Neural progenitor cell (in vitro differentiated cells): ENCODE results near the gene HECTD2. TPM values are rescaled to one million over a fixed set of nuclear protein-coding genes. Genes with fewer than 3 reads are reported as not detected.

Experiments
- DNase-seq: peaks from one replicate; pipeline ENCODE4 v3.0.0-alpha.2; 2016; ENCODE audit warnings: low spot score
- H2AFZ ChIP-seq: fragments of 200-600 bp; sonication (generic); replicated peaks from 2 replicates; pipeline ENCODE4 v1.6.1; 2016; ENCODE audit warnings: antibody characterized with exemption
- H3F3A ChIP-seq: fragments of 200-600 bp; sonication (generic); 2 replicates; pipeline ENCODE4 v1.6.1; 2016; ENCODE audit warnings: antibody characterized with exemption, low read depth
- H3K27ac ChIP-seq: fragments of 200-600 bp; sonication (generic); 2 replicates; pipeline ENCODE4 v1.5.1; 2016; ENCODE audit warnings: mild to moderate bottlenecking
- H3K27me3 ChIP-seq: fragments of 200-600 bp; sonication (generic); 2 replicates; pipeline ENCODE4 v1.6.1; 2016; ENCODE audit warnings: mild to moderate bottlenecking, moderate library complexity
- H3K36me3 ChIP-seq: fragments of 200-600 bp; sonication (generic); 2 replicates; pipeline ENCODE4 v1.5.1; 2016
- H3K4me1 ChIP-seq: fragments of 200-600 bp; sonication (generic); 2 replicates; pipeline ENCODE4 v1.6.1; 2016; ENCODE audit warnings: mixed run types
- H3K4me2 ChIP-seq: fragments of 200-600 bp; sonication (generic); 2 replicates; pipeline ENCODE4 v1.6.1; 2016
- H3K4me3 ChIP-seq: fragments of 200-600 bp; sonication (generic); 2 replicates; pipeline ENCODE4 v1.5.1; 2016
- H3K79me2 ChIP-seq: fragments of 200-600 bp; sonication (generic); 2 replicates; pipeline ENCODE4 v1.6.1; 2016; ENCODE audit warnings: low read depth
- H3K9ac ChIP-seq: fragments of 200-600 bp; sonication (generic); 2 replicates; pipeline ENCODE4 v1.6.1; 2016
- H3K9me3 ChIP-seq: fragments of 200-600 bp; sonication (generic); 2 replicates; pipeline ENCODE4 v1.5.1; 2016; ENCODE audit warnings: low read depth
- H4K20me1 ChIP-seq: fragments of 200-600 bp; sonication (generic); 2 replicates; pipeline ENCODE4 v1.6.1; 2016; ENCODE audit warnings: low read depth
- H3K27ac Mint-ChIP-seq: 3 replicates; pipeline ENCODE4 v1.8.0; 2021; ENCODE audit warnings: mixed read lengths
- H3K27me3 Mint-ChIP-seq: 2 replicates; pipeline ENCODE4 v1.8.0; 2022; ENCODE audit warnings: low read depth, mild to moderate bottlenecking, inconsistent platforms, moderate library complexity, mixed read lengths; ENCODE audit not compliant: insufficient read depth
- H3K36me3 Mint-ChIP-seq: 3 replicates; pipeline ENCODE4 v1.8.0; 2021; ENCODE audit warnings: mixed read lengths
- H3K4me1 Mint-ChIP-seq: 3 replicates; pipeline ENCODE4 v1.8.0; 2021; ENCODE audit warnings: mixed read lengths
- H3K4me3 Mint-ChIP-seq: 3 replicates; pipeline ENCODE4 v1.8.0; 2021; ENCODE audit warnings: mild to moderate bottlenecking, moderate library complexity, mixed read lengths
- H3K9me3 Mint-ChIP-seq: 3 replicates; pipeline ENCODE4 v1.8.0; 2020; ENCODE audit warnings: mixed read lengths
- CTCF ChIP-seq: fragments of 200-600 bp; sonication (generic); IDR thresholded peaks from 2 replicates; pipeline ENCODE4 v1.5.1; 2017; ENCODE audit warnings: antibody characterized with exemption, mild to moderate bottlenecking
- EZH2 ChIP-seq: fragments of 200-600 bp; sonication (generic); IDR thresholded peaks from 2 replicates; pipeline ENCODE4 v1.6.1; 2017; ENCODE audit warnings: antibody characterized with exemption, mild to moderate bottlenecking, moderate library complexity
- EZH2phosphoT487 ChIP-seq: fragments of 200-600 bp; sonication (generic); IDR thresholded peaks from 2 replicates; pipeline ENCODE4 v1.6.1; 2017; ENCODE audit warnings: antibody characterized with exemption
- total RNA-seq: library from RNA; depleted of rRNA; stranded (reverse); fragments of >200 nt; gene quantifications from 2 replicates; pipeline ENCODE4 v1.2.3, GENCODE V29; 2015; ENCODE audit warnings: low replicate concordance

Gene HECTD2
- total RNA-seq, 1 donor from 2014 or later: 51.5 TPM

- no peaks in the 10 kb centered on the region for H3K27me3 ChIP-seq
- no peak for DNase-seq
- H3K4me1 Mint-ChIP-seq: peaks cover 6% of the 10 kb centered on the region
- H3K27ac ChIP-seq: no peak overlapping the region
- H3K4me3 ChIP-seq: no peak overlapping the region
- no peaks in the 10 kb centered on the region for H3K79me2 ChIP-seq
- no peaks in the 10 kb centered on the region for H3F3A ChIP-seq
- no peak overlapping the region for H3K4me2 ChIP-seq
- H4K20me1 ChIP-seq: no peaks in the 10 kb centered on the region
- H3K27me3 Mint-ChIP-seq: peaks cover 4% of the 10 kb centered on the region
- H3K9me3 ChIP-seq: no peaks in the 10 kb centered on the region
- H3K9me3 Mint-ChIP-seq: peaks cover 2% of the 10 kb centered on the region
- no peak overlapping the region for H2AFZ ChIP-seq
- H3K4me1 ChIP-seq: no peaks in the 10 kb centered on the region
- no peaks in the 10 kb centered on the region for H3K36me3 Mint-ChIP-seq
- no peaks in the 10 kb centered on the region for H3K36me3 ChIP-seq
- no peak overlapping the region for H3K9ac ChIP-seq
- TF ChIP-seq EZH2 (no peak), EZH2phosphoT487 (no peak), CTCF (no peak)
- H3K4me3 Mint-ChIP-seq: no peak overlapping the region
- H3K27ac Mint-ChIP-seq: no peak overlapping the region
Measured at GRCh38 chr10:91541481-91541880, 131.3 kb downstream of the HECTD2 start.

- no peaks in the 10 kb centered on the region for H4K20me1 ChIP-seq
- TF ChIP-seq EZH2phosphoT487 (no peak), CTCF (no peak), EZH2 (no peak)
- no peak overlapping the region for H3K4me3 Mint-ChIP-seq
- H3K9me3 Mint-ChIP-seq: no peaks in the 10 kb centered on the region
- no peaks in the 10 kb centered on the region for H3K27me3 ChIP-seq
- H3K4me3 ChIP-seq: no peak overlapping the region
- no peak overlapping the region for H3K27ac ChIP-seq
- H3K4me2 ChIP-seq: no peak overlapping the region
- H3F3A ChIP-seq: no peaks in the 10 kb centered on the region
- peaks cover 6% of the 10 kb centered on the region for H3K4me1 Mint-ChIP-seq
- H3K27ac Mint-ChIP-seq: no peak overlapping the region
- no peaks in the 10 kb centered on the region for H3K36me3 Mint-ChIP-seq
- no peaks in the 10 kb centered on the region for H3K79me2 ChIP-seq
- H3K9ac ChIP-seq: no peak overlapping the region
- H2AFZ ChIP-seq: no peak overlapping the region
- no peak for DNase-seq
- H3K9me3 ChIP-seq: no peaks in the 10 kb centered on the region
- H3K27me3 Mint-ChIP-seq: no peaks in the 10 kb centered on the region
- H3K36me3 ChIP-seq: no peaks in the 10 kb centered on the region
- no peaks in the 10 kb centered on the region for H3K4me1 ChIP-seq
Measured at GRCh38 chr10:91545384-91545783, 135.2 kb downstream of the HECTD2 start.

GRCh38 chr10:91545838-91546237 lies 135.7 kb downstream of the HECTD2 start:
- TF ChIP-seq EZH2 (no peak), CTCF (no peak), EZH2phosphoT487 (no peak)
- H3K4me3 Mint-ChIP-seq: no peak overlapping the region
- peaks cover 6% of the 10 kb centered on the region for H3K4me1 Mint-ChIP-seq
- no peak for DNase-seq
- no peaks in the 10 kb centered on the region for H3K9me3 ChIP-seq
- no peaks in the 10 kb centered on the region for H3K27me3 Mint-ChIP-seq
- no peaks in the 10 kb centered on the region for H3K36me3 Mint-ChIP-seq
- no peak overlapping the region for H3K9ac ChIP-seq
- H3K4me3 ChIP-seq: no peak overlapping the region
- no peaks in the 10 kb centered on the region for H3K9me3 Mint-ChIP-seq
- no peaks in the 10 kb centered on the region for H3F3A ChIP-seq
- H3K27ac Mint-ChIP-seq: no peak overlapping the region
- no peaks in the 10 kb centered on the region for H3K36me3 ChIP-seq
- no peaks in the 10 kb centered on the region for H3K27me3 ChIP-seq
- no peaks in the 10 kb centered on the region for H4K20me1 ChIP-seq
- H3K79me2 ChIP-seq: no peaks in the 10 kb centered on the region
- H3K4me1 ChIP-seq: no peaks in the 10 kb centered on the region
- H3K27ac ChIP-seq: no peak overlapping the region
- H3K4me2 ChIP-seq: no peak overlapping the region
- H2AFZ ChIP-seq: no peak overlapping the region
